Endothelial cell of umbilical vein (primary cell): ENCODE data around the gene SH3YL1. TPM values are rescaled to one million over a fixed set of nuclear protein-coding genes. Genes with fewer than 3 reads are reported as not detected.

Source experiments
- BruUV-seq: library from RNA; stranded (reverse); fragments of 400-500 nt; replicated peaks from 2 replicates; lab custom pipeline; 2021; lab: Mats Ljungman, UMichigan
- CTCF ChIA-PET: fragments of 300-600, 350-600 bp; sonication (Branson Sonifier 250); formaldehyde crosslinking; loops from one replicate; lab custom pipeline; 2021; ENCODE audit warnings: antibody characterized with exemption, inconsistent platforms; lab: Charles Lee
- POLR2A ChIA-PET: fragments of 300-600, 350-600 bp; sonication (Branson Sonifier 250); formaldehyde crosslinking; loops from one replicate; lab custom pipeline; 2021; ENCODE audit warnings: antibody characterized with exemption, inconsistent platforms; lab: Charles Lee
- DNase-seq: peaks from one replicate; pipeline ENCODE4 v3.0.0-alpha.2; 2011; ENCODE audit warnings: low read depth, low spot score
- FAIRE-seq: peaks from 2 replicates; lab custom pipeline; 2011; peaks lifted over from hg19 to GRCh38; lab: Jason Lieb, UNC
- H2AFZ ChIP-seq: 2 replicates; pipeline ENCODE4 v1.6.0; 2012; ENCODE audit warnings: low read depth, low read length, control low read depth, inconsistent platforms
- H3K27ac ChIP-seq: 2 replicates; pipeline ENCODE4 v1.5.1; 2011; ENCODE audit warnings: low read depth, mild to moderate bottlenecking, control low read depth, low read length, moderate library complexity; ENCODE audit not compliant: insufficient read depth
- H3K27me3 ChIP-seq, 2 experiments: 2 replicates each; pipeline versions ENCODE4 v1.6.0 to v1.6.1; 2011; ENCODE audit warnings: low read length in 2 of 2, mixed read lengths in 1 of 2; ENCODE audit not compliant: control insufficient read depth in 2 of 2, insufficient read depth in 2 of 2
- H3K36me3 ChIP-seq, 2 experiments: 2 replicates in 1 of 2; 3 replicates in 1 of 2; pipeline ENCODE4 v1.5.1; 2011; ENCODE audit warnings: low read length in 2 of 2, mild to moderate bottlenecking in 1 of 2, moderate library complexity in 1 of 2; ENCODE audit not compliant: control insufficient read depth in 2 of 2, insufficient read depth in 2 of 2; ENCODE audit errors: extremely low read depth in 1 of 2
- H3K4me1 ChIP-seq: 3 replicates; pipeline ENCODE4 v1.5.1; 2011; ENCODE audit warnings: mild to moderate bottlenecking, low read length; ENCODE audit not compliant: control insufficient read depth, insufficient read depth; ENCODE audit errors: extremely low read depth
- H3K4me2 ChIP-seq: 2 replicates; pipeline ENCODE4 v1.6.1; 2011; ENCODE audit warnings: low read length, control low read depth, mixed read lengths; ENCODE audit not compliant: insufficient read depth
- H3K4me3 ChIP-seq, 3 experiments: fragments of 200-600 bp in 1 of 3; sonication (generic), shearing (Covaris generic) in 1 of 3; replicated peaks in 1 of 3; 2 replicates each; pipeline ENCODE4 v1.5.1; 2011 to 2016; ENCODE audit warnings: control low read depth in 3 of 3, low read length in 3 of 3, mild to moderate bottlenecking in 2 of 3, inconsistent platforms in 1 of 3, low read depth in 1 of 3, moderate library complexity in 1 of 3; ENCODE audit not compliant: insufficient read depth in 1 of 3
- H3K79me2 ChIP-seq: 2 replicates; pipeline ENCODE4 v1.6.0; 2012; ENCODE audit warnings: low read length, inconsistent platforms; ENCODE audit not compliant: control insufficient read depth, insufficient read depth
- H3K9ac ChIP-seq: replicated peaks from 2 replicates; pipeline ENCODE3; 2011; ENCODE audit warnings: low read length, control low read depth; ENCODE audit not compliant: insufficient read depth; ENCODE audit errors: extremely low read depth
- H3K9me1 ChIP-seq: replicated peaks from 3 replicates; pipeline ENCODE4 v1.6.0; 2011; ENCODE audit warnings: mild to moderate bottlenecking, low read length; ENCODE audit not compliant: control insufficient read depth, insufficient read depth; ENCODE audit errors: extremely low read depth
- H3K9me3 ChIP-seq: replicated peaks from 2 replicates; pipeline ENCODE4 v1.5.1; 2012; ENCODE audit warnings: low read length, inconsistent platforms; ENCODE audit not compliant: control insufficient read depth, insufficient read depth
- H4K20me1 ChIP-seq: replicated peaks from 2 replicates; pipeline ENCODE3; 2011; ENCODE audit warnings: mild to moderate bottlenecking, low read length; ENCODE audit not compliant: control insufficient read depth, insufficient read depth; ENCODE audit errors: extremely low read depth
- EZH2 ChIP-seq: IDR thresholded peaks from 2 replicates; pipeline ENCODE4 v1.6.1; 2012; ENCODE audit warnings: borderline replicate concordance, low read depth, mild to moderate bottlenecking, moderate library complexity, low read length, inconsistent platforms; ENCODE audit not compliant: severe bottlenecking
- FOS ChIP-seq: IDR thresholded peaks from 2 replicates; pipeline ENCODE4 v1.6.1; 2011; ENCODE audit warnings: mild to moderate bottlenecking, low read length, moderate library complexity, borderline replicate concordance; ENCODE audit not compliant: insufficient read depth
- GATA2 ChIP-seq: IDR thresholded peaks from 2 replicates; pipeline ENCODE4 v1.7.0; 2011; ENCODE audit warnings: low read depth, mild to moderate bottlenecking, moderate library complexity, mixed read lengths, low read length; ENCODE audit not compliant: insufficient read length, insufficient read depth
- JUN ChIP-seq: IDR thresholded peaks from 2 replicates; pipeline ENCODE4 v1.6.1; 2011; ENCODE audit warnings: borderline replicate concordance, low read depth; ENCODE audit not compliant: insufficient read length, insufficient read depth
- MYC ChIP-seq: IDR thresholded peaks from one replicate; pipeline ENCODE4 v1.6.1; 2011; ENCODE audit warnings: mild to moderate bottlenecking, low read depth, low read length
- POLR2A ChIP-seq: IDR thresholded peaks from 2 replicates; pipeline ENCODE4 v1.6.1; 2012; ENCODE audit warnings: low read depth, mild to moderate bottlenecking, control low read depth, low read length
- POLR2AphosphoS5 ChIP-seq: IDR thresholded peaks from 2 replicates; pipeline ENCODE4 v1.6.1; 2012; ENCODE audit warnings: low read depth, mild to moderate bottlenecking, control low read depth, low read length, moderate library complexity; ENCODE audit not compliant: insufficient read depth
- dilution Hi-C: fragments of 300-500 bp; cut with MboI; formaldehyde crosslinking; loops from one replicate; pipeline ENCODE4 v1.15.0; 2019; ENCODE audit warnings: low sequenced_read_pairs; ENCODE audit not compliant: extremely low pct_ligation_motif_present
- intact Hi-C: fragments of 100-400 bp; cut with micrococcal nuclease; formaldehyde crosslinking; loops from one replicate; pipeline ENCODE4 v1.10.0; 2022
- polyA plus RNA-seq, 4 experiments: library from polyadenylated mRNA; depleted of rRNA in 3 of 4; stranded (reverse) in 3 of 4; unstranded in 1 of 4; fragments of >200 nt; gene quantifications; 2 replicates each; pipeline versions ENCODE4 v1.2.1 to v1.2.3, GENCODE V29; 2011 to 2012; ENCODE audit warnings: missing spikeins in 1 of 4
- total RNA-seq: library from RNA; stranded (reverse); gene quantifications from 2 replicates; pipeline ENCODE4 v1.2.3, GENCODE V29; 2021
- TF ChIP-seq, protein P1 (sequence below), 2 donors: IDR thresholded peaks; 1 replicate in 1 of 2; 2 replicates in 1 of 2; pipeline ENCODE4 v1.5.1; 2011; ENCODE audit warnings: low read length in 2 of 2, mild to moderate bottlenecking in 2 of 2, moderate library complexity in 2 of 2, control low read depth in 1 of 2, inconsistent platforms in 1 of 2, low read depth in 1 of 2; ENCODE audit not compliant: insufficient read depth in 1 of 2; ENCODE audit errors: extremely low read depth in 1 of 2
- TF ChIP-seq, protein P2 (sequence below): IDR thresholded peaks from 2 replicates; pipeline ENCODE4 v1.6.1; 2011; ENCODE audit not compliant: insufficient read depth, insufficient read length

The SH3YL1 gene
- total and polyA plus RNA-seq, 2 donors (not counting 3 experiments of a cell fraction or from before 2014, with no cell fraction given): 12.5 to 22.4 TPM

DNA sequence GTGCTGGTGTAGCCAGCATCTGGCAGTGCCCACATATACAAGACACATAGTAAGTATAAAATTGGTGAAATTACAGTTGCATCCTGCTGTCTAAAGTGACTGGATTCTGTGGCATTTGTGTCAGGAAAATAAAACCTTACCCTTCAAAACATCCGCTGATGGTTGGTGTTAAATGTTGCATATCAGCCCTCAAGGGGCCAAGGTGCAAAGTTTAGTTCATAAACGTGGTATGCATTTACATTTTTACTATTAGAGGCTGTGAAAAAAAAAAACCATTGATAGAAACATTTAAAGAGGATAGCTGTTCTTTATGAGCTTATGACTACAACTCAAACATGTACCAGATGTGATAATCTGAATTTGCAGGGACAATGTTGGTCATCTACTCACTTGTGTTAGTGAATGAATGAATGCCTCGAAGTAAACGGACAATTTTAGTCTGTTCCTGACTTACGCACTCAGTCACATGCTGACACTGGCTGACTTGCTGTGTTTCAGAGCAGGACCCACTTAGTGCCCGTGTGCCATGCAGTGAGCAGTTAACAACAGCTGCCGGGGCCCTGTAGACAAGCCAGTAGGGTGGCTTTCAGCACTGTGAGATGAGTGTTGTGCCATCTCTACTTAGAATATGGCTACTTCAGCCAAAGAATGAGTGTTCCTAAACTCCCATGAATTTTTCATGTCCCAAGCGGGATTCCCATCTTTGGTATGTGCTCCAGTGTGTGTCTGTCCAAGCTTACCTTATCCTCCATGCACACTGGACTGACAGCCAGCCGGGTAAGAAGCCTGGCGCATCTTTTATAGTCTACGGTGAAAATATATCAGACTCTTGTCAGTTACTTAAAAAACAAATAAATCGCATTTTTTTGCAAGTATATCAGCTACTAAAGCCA, 18.8 kb upstream of the SH3YL1 start:
- Histone ChIP-seq H3K4me2 (no peak overlapping the region), H3K9ac (no peak overlapping the region), H3K9me1 (no peaks in the 10 kb centered on the region), H3K79me2 (no peaks in the 10 kb centered on the region), H3K4me3 (no peak overlapping the region), H4K20me1 (no peaks in the 10 kb centered on the region), H3K9me3 (no peaks in the 10 kb centered on the region), H3K4me1 (peaks cover 3% of the 10 kb centered on the region), H3K27me3 (peaks cover 8 to 21% of the 10 kb centered on the region in 2 experiments), H3K36me3 (peaks cover 8 to 11% of the 10 kb centered on the region in 2 experiments), H3K27ac (no peak overlapping the region), H2AFZ (no peak overlapping the region)
- ChIA-PET CTCF (interaction anchor here (0.9 kb wide), 1 partner anchor 36 kb away, joined by 3 read pairs; no protein-coding TSS in a partner anchor), POLR2A (no interaction called here)
- intact Hi-C loops (no loop called here), dilution Hi-C loops (no loop called here)
- FAIRE-seq (no peak), DNase-seq (no peak)
- BruUV-seq: no TSS peak
- no peak for TF ChIP-seq POLR2AphosphoS5
- no peak for TF ChIP-seq POLR2A
- TF ChIP-seq FOS: no peak
- TF ChIP-seq, protein P1, sequence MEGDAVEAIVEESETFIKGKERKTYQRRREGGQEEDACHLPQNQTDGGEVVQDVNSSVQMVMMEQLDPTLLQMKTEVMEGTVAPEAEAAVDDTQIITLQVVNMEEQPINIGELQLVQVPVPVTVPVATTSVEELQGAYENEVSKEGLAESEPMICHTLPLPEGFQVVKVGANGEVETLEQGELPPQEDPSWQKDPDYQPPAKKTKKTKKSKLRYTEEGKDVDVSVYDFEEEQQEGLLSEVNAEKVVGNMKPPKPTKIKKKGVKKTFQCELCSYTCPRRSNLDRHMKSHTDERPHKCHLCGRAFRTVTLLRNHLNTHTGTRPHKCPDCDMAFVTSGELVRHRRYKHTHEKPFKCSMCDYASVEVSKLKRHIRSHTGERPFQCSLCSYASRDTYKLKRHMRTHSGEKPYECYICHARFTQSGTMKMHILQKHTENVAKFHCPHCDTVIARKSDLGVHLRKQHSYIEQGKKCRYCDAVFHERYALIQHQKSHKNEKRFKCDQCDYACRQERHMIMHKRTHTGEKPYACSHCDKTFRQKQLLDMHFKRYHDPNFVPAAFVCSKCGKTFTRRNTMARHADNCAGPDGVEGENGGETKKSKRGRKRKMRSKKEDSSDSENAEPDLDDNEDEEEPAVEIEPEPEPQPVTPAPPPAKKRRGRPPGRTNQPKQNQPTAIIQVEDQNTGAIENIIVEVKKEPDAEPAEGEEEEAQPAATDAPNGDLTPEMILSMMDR (IDR thresholded peaks at IDR 0.05; ENCODE audit: extremely low read depth in 1 of 2, insufficient read depth in 1 of 2, low read depth in 1 of 2, low read length in 2 of 2): no peak
- no peak for TF ChIP-seq EZH2
- TF ChIP-seq MYC: no peak
- TF ChIP-seq, protein P2, sequence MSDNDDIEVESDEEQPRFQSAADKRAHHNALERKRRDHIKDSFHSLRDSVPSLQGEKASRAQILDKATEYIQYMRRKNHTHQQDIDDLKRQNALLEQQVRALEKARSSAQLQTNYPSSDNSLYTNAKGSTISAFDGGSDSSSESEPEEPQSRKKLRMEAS: no peak
- no peak for TF ChIP-seq GATA2
- no peak for TF ChIP-seq JUN
